ENCODE data around the gene PBX1. TPM values are rescaled to one million over a fixed set of nuclear protein-coding genes. Genes with fewer than 3 reads are reported as not detected.

Gene PBX1
- total RNA-seq, 1 experiment from 2014 or later, result 9.8 TPM

DNA sequence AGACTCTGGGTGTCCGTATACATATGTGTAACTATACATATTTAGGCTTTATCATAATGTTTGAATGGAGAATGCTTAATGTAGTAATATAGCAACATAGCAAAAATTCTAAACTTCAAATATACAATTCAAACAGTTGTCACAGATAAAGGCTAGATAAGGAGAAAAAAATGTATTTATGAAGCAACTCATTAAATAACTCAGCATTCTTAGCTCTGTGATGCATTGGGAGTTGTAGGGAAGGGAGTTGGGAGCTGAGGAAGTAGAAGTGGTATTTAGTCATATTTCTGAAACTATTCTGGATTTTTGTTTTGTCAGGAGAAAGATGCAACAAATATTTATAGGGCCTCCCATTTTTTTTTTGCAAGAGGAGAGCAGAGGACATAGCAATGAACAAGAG is 197.8 kb downstream of the PBX1 start:
- TF ChIP-seq EZH2phosphoT487 (IDR thresholded peaks at IDR 0.05; ENCODE audit: borderline replicate concordance, low read length) (no peak), CTCF (conservative IDR thresholded peaks at IDR 0.05; ENCODE audit: low read depth, low read length) (no peak), EZH2 (IDR thresholded peaks at IDR 0.05; ENCODE audit: low read length, unreplicated experiment) (no peak)
- peaks cover 11% of the 10 kb centered on the region for H3K4me1 ChIP-seq (ENCODE audit: insufficient read depth, low read length)
- no TSS peak for BruUV-seq (replicated peaks)

DNA sequence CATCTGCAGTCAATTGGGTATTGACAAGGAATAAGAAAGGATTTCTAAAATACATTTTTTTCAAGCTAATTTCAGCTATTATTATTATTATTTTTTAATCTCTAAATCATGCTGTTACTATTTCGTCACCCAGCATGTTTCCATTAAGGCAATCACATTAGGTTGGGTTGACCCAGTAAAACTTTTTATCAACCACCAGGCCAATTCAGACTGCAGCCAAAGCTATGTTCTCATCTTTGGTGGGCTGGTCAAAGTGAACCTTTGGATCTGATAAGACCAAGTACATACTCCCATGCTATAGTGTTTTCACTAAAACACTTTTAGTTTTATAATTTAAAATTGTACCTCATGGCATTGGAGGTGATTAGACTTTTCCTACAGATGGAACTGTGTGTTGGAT is 198.6 kb downstream of the PBX1 start:
- peaks cover 7% of the 10 kb centered on the region for H3K4me1 ChIP-seq (ENCODE audit: insufficient read depth, low read length)
- H2AFZ ChIP-seq (ENCODE audit: low read length), result no peak overlapping the region
- no peaks in the 10 kb centered on the region for H3K9me2 ChIP-seq (replicated peaks; ENCODE audit: low read length)
- BruUV-seq (replicated peaks), result no TSS peak
- H3K4me2 ChIP-seq (ENCODE audit: low read length), result no peak overlapping the region
- no peaks in the 10 kb centered on the region for H3K27me3 ChIP-seq (ENCODE audit: low read length)
- no peak overlapping the region for H3K27ac ChIP-seq (ENCODE audit: low read length)
- H3F3A ChIP-seq (ENCODE audit: low read length, unreplicated experiment), result no peaks in the 10 kb centered on the region
- H3K4me3 ChIP-seq (ENCODE audit: low read length), result no peak overlapping the region
- TF ChIP-seq EZH2 (IDR thresholded peaks at IDR 0.05; ENCODE audit: low read length, unreplicated experiment), result no peak
- TF ChIP-seq CTCF (conservative IDR thresholded peaks at IDR 0.05; ENCODE audit: low read depth, low read length), result no peak
- no peak for TF ChIP-seq EZH2phosphoT487 (IDR thresholded peaks at IDR 0.05; ENCODE audit: borderline replicate concordance, low read length)
- H3K36me3 ChIP-seq (ENCODE audit: low read depth, low read length), result no peaks in the 10 kb centered on the region
- H3K79me2 ChIP-seq (ENCODE audit: low read length), result no peaks in the 10 kb centered on the region
- no peak for ATAC-seq
- intact Hi-C loops (cut with micrococcal nuclease), result no loop called here
- DNase-seq, result no peak
- POLR2A ChIA-PET (ENCODE audit: unreplicated experiment), result no interaction called here
- no peak overlapping the region for H3K9ac ChIP-seq (ENCODE audit: low read length)
- H4K20me1 ChIP-seq (ENCODE audit: low read length), result no peaks in the 10 kb centered on the region
- H3K9me3 ChIP-seq (ENCODE audit: low read length), result no peaks in the 10 kb centered on the region
- CTCF ChIA-PET, result no interaction called here

More for the DNA sequence above, 197.8 kb downstream of the PBX1 start:
- no peaks in the 10 kb centered on the region for H3K9me2 ChIP-seq (replicated peaks; ENCODE audit: low read length)
- H4K20me1 ChIP-seq (ENCODE audit: low read length), result no peaks in the 10 kb centered on the region
- no peaks in the 10 kb centered on the region for H3K79me2 ChIP-seq (ENCODE audit: low read length)
- intact Hi-C loops (cut with micrococcal nuclease), result no loop called here
- no peak overlapping the region for H3K4me3 ChIP-seq (ENCODE audit: low read length)
- no peak overlapping the region for H3K4me2 ChIP-seq (ENCODE audit: low read length)
- POLR2A ChIA-PET (ENCODE audit: unreplicated experiment), result no interaction called here
- no peak overlapping the region for H3K27ac ChIP-seq (ENCODE audit: low read length)
- DNase-seq (peak; percentile 41), ATAC-seq (peak; percentile 72)
- CTCF ChIA-PET, result no interaction called here
- H3K9me3 ChIP-seq (ENCODE audit: low read length), result no peaks in the 10 kb centered on the region
- H3K36me3 ChIP-seq (ENCODE audit: low read depth, low read length), result no peaks in the 10 kb centered on the region
- H3K27me3 ChIP-seq (ENCODE audit: low read length), result no peaks in the 10 kb centered on the region
- H3F3A ChIP-seq (ENCODE audit: low read length, unreplicated experiment), result no peaks in the 10 kb centered on the region
- H3K9ac ChIP-seq (ENCODE audit: low read length), result no peak overlapping the region
- no peak overlapping the region for H2AFZ ChIP-seq (ENCODE audit: low read length)

- ATAC-seq, result no peak
- no peak overlapping the region for H3K27ac ChIP-seq (ENCODE audit: low read length)
- H4K20me1 ChIP-seq (ENCODE audit: low read length), result no peaks in the 10 kb centered on the region
- TF ChIP-seq EZH2phosphoT487 (IDR thresholded peaks at IDR 0.05; ENCODE audit: borderline replicate concordance, low read length) (no peak), EZH2 (IDR thresholded peaks at IDR 0.05; ENCODE audit: low read length, unreplicated experiment) (no peak), CTCF (conservative IDR thresholded peaks at IDR 0.05; ENCODE audit: low read depth, low read length) (no peak)
- no peak overlapping the region for H3K4me2 ChIP-seq (ENCODE audit: low read length)
- H3K4me1 ChIP-seq (ENCODE audit: insufficient read depth, low read length), result peaks cover 7% of the 10 kb centered on the region
- no TSS peak for BruUV-seq (replicated peaks)
- H2AFZ ChIP-seq (ENCODE audit: low read length), result no peak overlapping the region
- ChIA-PET CTCF (interaction anchor here (0.6 kb wide), 1 partner anchor 44 kb away, joined by 5 read pairs; no protein-coding TSS in a partner anchor), POLR2A (ENCODE audit: unreplicated experiment) (no interaction called here)
- H3K79me2 ChIP-seq (ENCODE audit: low read length), result no peaks in the 10 kb centered on the region
- H3K9me2 ChIP-seq (replicated peaks; ENCODE audit: low read length), result no peaks in the 10 kb centered on the region
- DNase-seq, result no peak
- no peaks in the 10 kb centered on the region for H3K27me3 ChIP-seq (ENCODE audit: low read length)
- no peaks in the 10 kb centered on the region for H3F3A ChIP-seq (ENCODE audit: low read length, unreplicated experiment)
- H3K9ac ChIP-seq (ENCODE audit: low read length), result no peak overlapping the region
- no peaks in the 10 kb centered on the region for H3K9me3 ChIP-seq (ENCODE audit: low read length)
- H3K36me3 ChIP-seq (ENCODE audit: low read depth, low read length), result no peaks in the 10 kb centered on the region
- H3K4me3 ChIP-seq (ENCODE audit: low read length), result no peak overlapping the region
- intact Hi-C loops (cut with micrococcal nuclease), result no loop called here
Measured at GRCh38 chr1:164759144-164759920, 200.3 kb downstream of the PBX1 start.
